ENCODE measurements around the gene OR6C70. TPM values are rescaled to one million over a fixed set of nuclear protein-coding genes. Genes with fewer than 3 reads are reported as not detected.

The OR6C70 gene
- total RNA-seq, 1 experiment from 2014 or later: not detected

- H3K27me3 ChIP-seq (ENCODE audit: insufficient read depth, low read length): no peaks in the 10 kb centered on the region
Observed at GRCh38 chr12:55448825-55449224, 21.1 kb downstream of the OR6C70 start.

More at GRCh38 chr12:55448825-55449224, 21.1 kb downstream of the OR6C70 start:
- no peak overlapping the region for H3K56ac ChIP-seq (ENCODE audit: insufficient read length, low read depth, low read length)
- H3K9me3 ChIP-seq (ENCODE audit: control insufficient read depth, low read depth, low read length): no peaks in the 10 kb centered on the region
- Mint-ChIP-seq H3K4me3 (no peak overlapping the region), H3K36me3 (ENCODE audit: insufficient read depth in 1 of 3, low read depth in 3 of 3) (no peaks in the 10 kb centered on the region), H3K4me1 (no peaks in the 10 kb centered on the region), H3K27me3 (ENCODE audit: low read depth) (0 out of 2 replicates have a peak, but pooled peaks cover 1% of the 10 kb centered on the region), H3K9me3 (no peaks in the 10 kb centered on the region), H3K27ac (no peak overlapping the region)
- H3K4me2 ChIP-seq (ENCODE audit: insufficient read depth, insufficient read length, low read length): no peak overlapping the region
- H3K79me2 ChIP-seq (ENCODE audit: insufficient read depth, low read length): no peaks in the 10 kb centered on the region
- no peaks in the 10 kb centered on the region for H3K79me1 ChIP-seq (ENCODE audit: insufficient read depth, low read depth, low read length, poor library complexity, severe bottlenecking)
- DNase-seq: no peak
- H2AFZ ChIP-seq (ENCODE audit: low read length): no peak overlapping the region
- no peak overlapping the region for H3K9ac ChIP-seq (ENCODE audit: extremely low read depth, insufficient read length, low read length)
- no peak overlapping the region for H2BK120ac ChIP-seq (ENCODE audit: low read depth, low read length, poor library complexity, severe bottlenecking)
- no peak for TF ChIP-seq CTCF (conservative IDR thresholded peaks at IDR 0.05)
- H4K8ac ChIP-seq (replicated peaks; ENCODE audit: insufficient read length, low read depth, low read length): no peak overlapping the region
- no peak overlapping the region for H2BK5ac ChIP-seq (ENCODE audit: insufficient read length, low read length)
- no peak overlapping the region for H2AK5ac ChIP-seq (ENCODE audit: insufficient read length, low read length)
- no peak overlapping the region for H3K4ac ChIP-seq (ENCODE audit: low read depth, low read length)
- no peak overlapping the region for H3K18ac ChIP-seq (ENCODE audit: insufficient read length, low read depth, low read length)
- H3K27ac ChIP-seq (ENCODE audit: insufficient read length, low read depth, low read length): no peak overlapping the region
- H4K91ac ChIP-seq (ENCODE audit: insufficient read length, low read depth, low read length): no peak overlapping the region
- H2BK20ac ChIP-seq (ENCODE audit: low read depth, low read length, poor library complexity, severe bottlenecking): no peak overlapping the region
- no peak overlapping the region for H3K23ac ChIP-seq (ENCODE audit: insufficient read length, low read depth, low read length)
- H3K23me2 ChIP-seq (ENCODE audit: insufficient read length, low read depth, low read length, poor library complexity, severe bottlenecking): no peaks in the 10 kb centered on the region
- no peaks in the 10 kb centered on the region for H3K4me1 ChIP-seq (ENCODE audit: insufficient read depth, low read length)
- H4K20me1 ChIP-seq (ENCODE audit: control insufficient read depth, insufficient read depth, insufficient read length): no peaks in the 10 kb centered on the region
- no peak overlapping the region for H2BK15ac ChIP-seq (ENCODE audit: low read depth, low read length)
- no peak overlapping the region for H2BK12ac ChIP-seq (ENCODE audit: insufficient read length, low read depth, low read length)
- H3K14ac ChIP-seq (ENCODE audit: insufficient read depth, low read length): no peak overlapping the region
- H3T11ph ChIP-seq (ENCODE audit: low read length): no peak overlapping the region
- H4K5ac ChIP-seq (ENCODE audit: insufficient read length, low read depth, low read length): no peak overlapping the region

Data from H9 (cell line).